Tibial nerve (tissue), 4 donors: Measurements from ENCODE around the gene MYCBPAP. TPM values are rescaled to one million over a fixed set of nuclear protein-coding genes. Genes with fewer than 3 reads are reported as not detected.

ENCODE experiments used
- DNase-seq, 2 donors: peaks; one replicate each; pipeline ENCODE4 v3.0.0-alpha.2; 2019; ENCODE audit warnings: low spot score in 2 of 2
- H3K27ac ChIP-seq, 4 donors: fragments of 200-600 bp; sonication (generic) in 3 of 4; one replicate each; pipeline ENCODE4 v1.5.1; 2017 to 2019; ENCODE audit warnings: mild to moderate bottlenecking in 1 of 4
- H3K27me3 ChIP-seq, 2 donors: fragments of 200-600 bp; sonication (generic) in 1 of 2; one replicate each; pipeline versions ENCODE4 v1.5.1 to v1.6.0; 2017 to 2019
- H3K36me3 ChIP-seq, 3 donors: fragments of 200-600 bp; sonication (generic); one replicate each; pipeline ENCODE4 v1.5.1; 2018 to 2019
- H3K4me1 ChIP-seq, 4 donors: fragments of 200-600 bp; sonication (generic) in 3 of 4; one replicate each; pipeline ENCODE4 v1.5.1; 2017 to 2019
- H3K4me3 ChIP-seq, 4 donors: fragments of 200-600 bp; sonication (generic) in 3 of 4; one replicate each; pipeline ENCODE4 v1.5.1; 2017 to 2019; ENCODE audit warnings: mild to moderate bottlenecking in 1 of 4, moderate library complexity in 1 of 4
- H3K9me3 ChIP-seq, 4 donors: fragments of 200-600 bp; sonication (generic) in 3 of 4; one replicate each; pipeline ENCODE4 v1.5.1; 2017 to 2019
- EP300 ChIP-seq, 2 donors: sonication (generic); formaldehyde crosslinking; IDR thresholded peaks; one replicate each; pipeline ENCODE4 v1.6.1; 2017; ENCODE audit warnings: antibody characterized with exemption in 2 of 2, mild to moderate bottlenecking in 1 of 2
- POLR2A ChIP-seq, 2 donors: fragments of 450-650 bp; IDR thresholded peaks; one replicate each; pipeline ENCODE4 v1.6.1; 2017; ENCODE audit warnings: antibody characterized with exemption in 2 of 2, mild to moderate bottlenecking in 2 of 2, moderate library complexity in 2 of 2
- WGBS, 2 donors: methylation state at CpG; one replicate each; pipeline ENCODE4 v1.1.5; 2018; 5-methylcytosine and 5-hydroxymethylcytosine counted together
- total RNA-seq, 4 donors: library from RNA; depleted of rRNA; stranded (reverse); fragments of >200 nt; gene quantifications; one replicate each; pipeline ENCODE4 v1.1.0, GENCODE V29; 2016
- TF ChIP-seq, protein P1 (sequence below), 5 experiments: fragments of 200-600 bp in 3 of 5; fragments of 450-650 bp in 2 of 5; sonication (generic) in 3 of 5; IDR thresholded peaks; one replicate each; pipeline ENCODE4 v1.5.1; 2016 to 2019; ENCODE audit warnings: antibody characterized with exemption in 5 of 5, mild to moderate bottlenecking in 3 of 5, moderate library complexity in 2 of 5

Gene MYCBPAP, protein sequence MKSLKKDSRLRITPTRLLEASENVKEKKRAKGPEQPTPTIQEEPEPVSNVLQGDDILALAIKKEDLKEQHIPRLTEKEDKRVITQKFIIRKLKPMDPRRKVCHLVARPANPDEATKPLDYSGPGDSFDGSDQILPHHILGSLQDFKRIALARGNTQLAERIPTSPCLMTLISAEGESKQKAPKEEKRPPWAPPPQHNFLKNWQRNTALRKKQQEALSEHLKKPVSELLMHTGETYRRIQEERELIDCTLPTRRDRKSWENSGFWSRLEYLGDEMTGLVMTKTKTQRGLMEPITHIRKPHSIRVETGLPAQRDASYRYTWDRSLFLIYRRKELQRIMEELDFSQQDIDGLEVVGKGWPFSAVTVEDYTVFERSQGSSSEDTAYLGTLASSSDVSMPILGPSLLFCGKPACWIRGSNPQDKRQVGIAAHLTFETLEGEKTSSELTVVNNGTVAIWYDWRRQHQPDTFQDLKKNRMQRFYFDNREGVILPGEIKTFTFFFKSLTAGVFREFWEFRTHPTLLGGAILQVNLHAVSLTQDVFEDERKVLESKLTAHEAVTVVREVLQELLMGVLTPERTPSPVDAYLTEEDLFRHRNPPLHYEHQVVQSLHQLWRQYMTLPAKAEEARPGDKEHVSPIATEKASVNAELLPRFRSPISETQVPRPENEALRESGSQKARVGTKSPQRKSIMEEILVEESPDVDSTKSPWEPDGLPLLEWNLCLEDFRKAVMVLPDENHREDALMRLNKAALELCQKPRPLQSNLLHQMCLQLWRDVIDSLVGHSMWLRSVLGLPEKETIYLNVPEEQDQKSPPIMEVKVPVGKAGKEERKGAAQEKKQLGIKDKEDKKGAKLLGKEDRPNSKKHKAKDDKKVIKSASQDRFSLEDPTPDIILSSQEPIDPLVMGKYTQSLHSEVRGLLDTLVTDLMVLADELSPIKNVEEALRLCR
- 1 to 10 TPM; 1.2 to 6.8 (median 4.0) TPM for total RNA-seq

DNA sequence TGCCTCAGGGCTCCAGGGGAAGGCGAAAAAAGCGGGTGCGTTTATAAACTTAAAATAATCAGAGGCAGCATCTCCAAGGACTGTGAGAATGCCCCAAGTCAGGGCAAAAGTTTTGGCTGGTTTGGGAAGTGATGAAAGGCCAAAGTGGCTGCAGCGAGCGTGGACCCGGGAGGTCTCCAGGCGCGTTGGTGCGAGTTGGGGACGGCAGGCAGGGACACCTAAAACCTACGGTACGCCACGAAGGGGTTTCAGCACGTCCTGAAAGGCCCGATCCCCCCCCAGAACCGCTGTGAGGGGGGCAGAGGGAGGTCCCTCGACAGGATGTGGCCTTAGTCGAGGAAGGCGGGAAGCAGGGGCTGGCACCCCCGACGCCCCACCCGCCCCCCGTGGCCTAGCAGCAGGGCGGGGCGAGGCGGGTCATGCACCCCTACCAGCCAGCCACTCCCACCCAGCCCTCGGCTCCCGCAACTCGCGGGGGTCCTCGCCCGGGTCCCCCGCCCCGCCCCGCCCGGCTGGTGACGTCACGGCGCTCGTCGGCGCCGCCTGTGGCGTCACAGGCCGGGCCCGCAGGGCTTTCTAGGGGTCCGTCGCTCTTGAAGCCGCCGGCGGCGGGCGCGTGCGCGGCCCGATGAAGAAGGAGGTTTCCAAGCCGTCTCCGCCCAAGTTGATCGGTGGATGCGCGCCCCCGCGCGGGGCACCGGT lies at the start of gene MYCBPAP:
TSS of gene MYCBPAP (plus strand) at position 569 of the 702 bp plus-strand sequence. CDS start 236 bp downstream, outside the sequence.
- Histone ChIP-seq H3K27me3 (no peaks in the 10 kb centered on the region), H3K4me1 (peaks cover 0 to 30% (median 8%) of the 10 kb centered on the region in 4 donors), H3K27ac (peak within 1 kb of the TSS; percentile 78 to 93 (median 84)), H3K9me3 (no peaks in the 10 kb centered on the region), H3K4me3 (peak within 1 kb of the TSS; percentile 53 to 81 (median 63)), H3K36me3 (no peaks in the 10 kb centered on the region)
- TF ChIP-seq POLR2A (IDR thresholded peaks at IDR 0.05) (peak in 1 of 2 donors; percentile 53), EP300 (IDR thresholded peaks at IDR 0.05) (peak in 1 of 2 donors; percentile 46)
- TF ChIP-seq, protein P1, sequence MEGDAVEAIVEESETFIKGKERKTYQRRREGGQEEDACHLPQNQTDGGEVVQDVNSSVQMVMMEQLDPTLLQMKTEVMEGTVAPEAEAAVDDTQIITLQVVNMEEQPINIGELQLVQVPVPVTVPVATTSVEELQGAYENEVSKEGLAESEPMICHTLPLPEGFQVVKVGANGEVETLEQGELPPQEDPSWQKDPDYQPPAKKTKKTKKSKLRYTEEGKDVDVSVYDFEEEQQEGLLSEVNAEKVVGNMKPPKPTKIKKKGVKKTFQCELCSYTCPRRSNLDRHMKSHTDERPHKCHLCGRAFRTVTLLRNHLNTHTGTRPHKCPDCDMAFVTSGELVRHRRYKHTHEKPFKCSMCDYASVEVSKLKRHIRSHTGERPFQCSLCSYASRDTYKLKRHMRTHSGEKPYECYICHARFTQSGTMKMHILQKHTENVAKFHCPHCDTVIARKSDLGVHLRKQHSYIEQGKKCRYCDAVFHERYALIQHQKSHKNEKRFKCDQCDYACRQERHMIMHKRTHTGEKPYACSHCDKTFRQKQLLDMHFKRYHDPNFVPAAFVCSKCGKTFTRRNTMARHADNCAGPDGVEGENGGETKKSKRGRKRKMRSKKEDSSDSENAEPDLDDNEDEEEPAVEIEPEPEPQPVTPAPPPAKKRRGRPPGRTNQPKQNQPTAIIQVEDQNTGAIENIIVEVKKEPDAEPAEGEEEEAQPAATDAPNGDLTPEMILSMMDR (IDR thresholded peaks at IDR 0.05): peak in 2 of 5 experiments; percentile 15 to 42
- 7% methylated on average over 41 to 47 of the region's 66 CpGs for WGBS, 2 donors
- peak; percentile 68 to 77 for DNase-seq

DNA sequence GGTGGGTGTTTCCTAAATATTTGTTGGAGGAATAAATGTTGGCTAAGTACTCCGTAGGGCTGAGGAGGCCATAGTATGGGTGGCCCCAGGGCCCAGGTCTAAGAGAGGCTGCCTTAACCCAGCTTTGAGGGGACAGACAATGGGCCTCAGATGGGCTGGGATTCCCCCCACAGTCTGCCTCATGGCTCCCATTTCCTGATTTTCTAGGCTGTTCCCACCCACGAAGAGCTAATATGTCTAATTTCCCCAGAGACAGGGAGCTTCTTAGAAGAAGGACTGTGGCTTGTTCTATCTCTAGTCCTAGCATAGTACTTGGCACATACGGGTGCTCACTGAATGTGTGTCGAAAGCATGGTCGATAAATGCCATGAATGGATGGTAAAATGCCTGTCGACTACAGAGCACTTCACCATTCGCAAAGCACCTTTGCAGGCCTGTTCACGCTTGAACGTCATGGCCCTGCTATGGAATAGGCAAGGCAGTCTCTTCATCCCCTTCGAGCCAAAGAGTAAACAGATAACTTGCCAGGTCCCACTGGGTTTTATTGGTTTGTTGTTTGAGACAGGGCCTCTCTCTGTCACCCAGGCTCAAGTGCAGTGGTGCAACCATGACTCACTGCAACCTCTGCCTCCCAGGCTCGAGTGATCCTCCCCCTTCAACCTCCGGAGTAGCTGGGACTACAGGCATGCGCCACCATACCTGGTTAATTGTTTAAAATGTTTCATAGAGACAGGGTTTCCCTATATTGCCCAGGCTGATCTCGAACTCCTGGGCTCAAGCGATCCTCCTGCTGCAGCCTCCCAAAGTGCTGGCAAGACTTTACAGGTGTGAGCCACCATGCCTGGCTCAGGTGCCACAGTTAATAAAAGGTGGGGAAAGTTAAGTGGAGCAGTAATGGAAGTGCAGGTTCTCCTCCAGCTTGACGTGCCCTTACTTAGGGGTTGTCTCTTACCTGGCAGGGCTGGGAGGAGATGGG lies 49.2 kb upstream of the MYCBPAP start:
- H3K9me3 ChIP-seq: no peaks in the 10 kb centered on the region
- H3K4me1 ChIP-seq: no peaks in the 10 kb centered on the region
- TF ChIP-seq, protein P1 (IDR thresholded peaks at IDR 0.05): no peak
- no peak for TF ChIP-seq POLR2A (IDR thresholded peaks at IDR 0.05)
- no peak for TF ChIP-seq EP300 (IDR thresholded peaks at IDR 0.05)
- DNase-seq: no peak
- H3K27me3 ChIP-seq: no peaks in the 10 kb centered on the region
- H3K4me3 ChIP-seq: no peak overlapping the region
- H3K36me3 ChIP-seq: peaks cover 0 to 56% (median 0%) of the 10 kb centered on the region in 3 donors
- no peak overlapping the region for H3K27ac ChIP-seq
- WGBS, 2 donors: 77% methylated on average over 16 of the region's 16 CpGs

DNA sequence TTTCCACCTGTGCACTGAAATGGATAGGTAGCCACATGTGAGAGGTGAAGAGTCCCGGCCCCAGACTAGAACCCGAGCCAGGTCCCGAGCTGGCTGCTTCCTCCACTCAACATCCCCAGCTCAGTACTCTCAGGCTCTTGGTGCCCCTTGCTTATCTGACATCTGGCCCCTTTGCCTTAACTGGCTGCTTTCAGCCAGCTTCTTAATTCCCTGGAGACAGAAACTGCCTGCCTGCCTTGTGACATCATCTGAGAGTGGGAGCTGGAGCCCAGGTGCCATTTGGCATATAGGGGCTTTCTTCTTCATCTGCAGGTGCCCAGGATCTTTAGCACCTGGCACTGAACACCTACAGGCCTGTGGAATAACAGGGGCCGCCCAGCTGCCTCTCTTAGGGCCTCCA lies 48.5 kb upstream of the MYCBPAP start:
- Histone ChIP-seq H3K9me3 (no peaks in the 10 kb centered on the region), H3K27ac (no peak overlapping the region), H3K4me3 (no peak overlapping the region), H3K36me3 (peaks cover 0 to 57% (median 0%) of the 10 kb centered on the region in 3 donors), H3K4me1 (no peaks in the 10 kb centered on the region), H3K27me3 (no peaks in the 10 kb centered on the region)
- no peak for TF ChIP-seq EP300 (IDR thresholded peaks at IDR 0.05)
- TF ChIP-seq, protein P1 (IDR thresholded peaks at IDR 0.05): no peak
- TF ChIP-seq POLR2A (IDR thresholded peaks at IDR 0.05): no peak
- DNase-seq: no peak
- 76 to 89% methylated on average over 4 of the region's 4 CpGs for WGBS, 2 donors

DNA sequence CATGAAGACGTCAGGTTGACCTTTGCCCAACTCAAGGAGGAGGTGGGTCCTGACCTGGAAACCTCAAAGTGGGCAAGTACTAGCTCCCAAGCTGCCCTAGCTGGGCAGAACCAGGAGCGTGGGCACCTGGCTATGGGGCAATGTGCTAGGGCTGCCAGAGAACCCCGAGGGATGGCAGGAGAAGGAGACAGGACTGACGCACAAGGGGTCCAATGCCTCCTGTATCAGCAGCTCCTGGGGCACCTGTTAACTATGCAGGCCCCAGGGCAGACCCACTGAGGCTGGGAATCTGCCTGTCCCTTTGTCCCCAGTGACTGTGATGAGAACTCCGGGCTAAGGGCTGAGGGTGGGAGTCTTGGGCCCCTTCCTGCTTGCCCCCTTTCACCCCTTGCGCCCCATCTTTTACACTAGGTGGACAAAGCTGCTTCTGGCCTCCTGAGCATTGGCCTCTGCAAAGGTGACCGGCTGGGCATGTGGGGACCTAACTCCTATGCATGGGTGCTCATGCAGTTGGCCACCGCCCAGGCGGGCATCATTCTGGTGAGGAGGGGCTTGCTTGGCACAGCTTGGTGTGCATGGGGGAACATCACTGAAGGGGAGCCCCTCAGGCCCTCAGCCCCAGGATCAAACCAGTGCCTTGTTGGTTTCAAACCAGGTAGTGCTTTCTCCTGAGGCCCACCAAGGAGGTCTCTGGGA lies 47.3 kb upstream of the MYCBPAP start:
- Histone ChIP-seq H3K9me3 (no peaks in the 10 kb centered on the region), H3K4me3 (no peak overlapping the region), H3K27ac (no peak overlapping the region), H3K27me3 (no peaks in the 10 kb centered on the region), H3K4me1 (no peaks in the 10 kb centered on the region), H3K36me3 (peaks cover 0 to 57% (median 0%) of the 10 kb centered on the region in 3 donors)
- 88 to 91% methylated on average over 6 of the region's 9 CpGs for WGBS, 2 donors
- no peak for DNase-seq
- TF ChIP-seq, protein P1 (IDR thresholded peaks at IDR 0.05): no peak
- TF ChIP-seq EP300 (IDR thresholded peaks at IDR 0.05): no peak
- no peak for TF ChIP-seq POLR2A (IDR thresholded peaks at IDR 0.05)
